Measurements from ENCODE around the gene CHAC1. TPM values are rescaled to one million over a fixed set of nuclear protein-coding genes. Genes with fewer than 3 reads are reported as not detected.

Gene CHAC1
- total and polyA plus RNA-seq, 2 of the 13 experiments (the other 11 are each of a cell fraction or from before 2014, with no cell fraction given) = 0.44 TPM; not detected in 1

DNA sequence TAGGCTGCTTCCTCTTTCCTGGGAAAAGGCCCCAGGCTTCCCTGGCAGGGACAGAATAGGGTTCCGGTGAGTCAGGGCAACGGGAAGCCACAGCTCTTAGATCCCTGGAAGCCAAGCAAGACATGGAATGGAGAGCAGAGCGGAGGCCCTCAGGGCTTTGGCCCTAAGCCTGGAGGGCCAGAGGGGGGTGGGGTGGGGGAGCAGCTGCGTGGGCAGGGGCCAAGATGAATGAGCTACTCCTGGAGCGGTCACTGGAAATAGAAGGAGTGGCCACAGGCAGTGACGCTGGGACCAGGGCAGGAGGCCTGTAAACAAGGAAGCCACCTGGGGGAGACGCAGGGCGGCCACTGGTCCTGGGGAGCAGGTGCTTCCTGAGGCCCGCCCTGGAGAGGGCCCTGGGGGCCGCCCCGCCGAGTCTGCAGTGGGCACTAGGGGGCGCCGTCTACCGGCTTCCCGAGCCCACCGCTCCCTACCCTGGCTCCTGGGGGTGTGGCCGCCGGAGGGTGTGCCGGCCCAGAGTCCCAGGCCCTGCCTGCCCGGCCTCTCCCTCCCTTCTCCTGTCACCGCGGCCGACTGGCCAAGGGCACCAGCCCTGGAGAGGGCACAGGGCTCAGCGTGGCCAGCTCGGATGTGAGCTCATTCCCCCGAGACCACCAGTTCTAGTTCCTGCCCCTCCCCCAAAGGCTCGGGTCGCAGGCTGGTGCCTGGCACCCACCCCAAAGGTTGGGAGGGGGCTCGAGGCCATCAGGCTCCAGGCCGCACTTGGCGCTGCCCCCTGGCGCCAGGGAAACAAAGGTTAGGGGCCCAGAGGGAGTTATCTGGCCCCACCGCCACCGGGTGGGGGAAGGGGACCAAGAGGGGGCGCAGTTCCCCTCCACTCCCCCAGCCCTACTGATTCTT lies 46.9 kb upstream of the CHAC1 start (continued):
- peak; percentile 58 for TF ChIP-seq AGO1 (IDR thresholded peaks at IDR 0.05; ENCODE audit: low read depth, low read length, poor library complexity, severe bottlenecking)
- TF ChIP-seq, protein P1, sequence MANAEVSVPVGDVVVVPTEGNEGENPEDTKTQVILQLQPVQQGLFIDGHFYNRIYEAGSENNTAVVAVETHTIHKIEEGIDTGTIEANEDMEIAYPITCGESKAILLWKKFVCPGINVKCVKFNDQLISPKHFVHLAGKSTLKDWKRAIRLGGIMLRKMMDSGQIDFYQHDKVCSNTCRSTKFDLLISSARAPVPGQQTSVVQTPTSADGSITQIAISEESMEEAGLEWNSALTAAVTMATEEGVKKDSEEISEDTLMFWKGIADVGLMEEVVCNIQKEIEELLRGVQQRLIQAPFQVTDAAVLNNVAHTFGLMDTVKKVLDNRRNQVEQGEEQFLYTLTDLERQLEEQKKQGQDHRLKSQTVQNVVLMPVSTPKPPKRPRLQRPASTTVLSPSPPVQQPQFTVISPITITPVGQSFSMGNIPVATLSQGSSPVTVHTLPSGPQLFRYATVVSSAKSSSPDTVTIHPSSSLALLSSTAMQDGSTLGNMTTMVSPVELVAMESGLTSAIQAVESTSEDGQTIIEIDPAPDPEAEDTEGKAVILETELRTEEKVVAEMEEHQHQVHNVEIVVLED (CRISPR knock-in tag; IDR thresholded peaks at IDR 0.05; ENCODE audit: borderline replicate concordance) = 0 out of 2 replicates have a peak, but pooled peaks have one; percentile 36
- TF ChIP-seq SNAI1 (CRISPR knock-in tag; IDR thresholded peaks at IDR 0.05; ENCODE audit: borderline replicate concordance) = 0 out of 2 replicates have a peak, but pooled peaks have one; percentile 42
- TF ChIP-seq KDM2A (CRISPR knock-in tag; IDR thresholded peaks at IDR 0.05; ENCODE audit: borderline replicate concordance, low read depth) = peak; percentile 93
- peak; percentile 63 for TF ChIP-seq SP5 (CRISPR knock-in tag; IDR thresholded peaks at IDR 0.05; ENCODE audit: borderline replicate concordance, low read depth)
- peak; percentile 40; the same call in 1 of the 2 replicates for TF ChIP-seq YEATS4 (CRISPR knock-in tag; IDR thresholded peaks at IDR 0.05; ENCODE audit: borderline replicate concordance)
- TF ChIP-seq, protein P2, sequence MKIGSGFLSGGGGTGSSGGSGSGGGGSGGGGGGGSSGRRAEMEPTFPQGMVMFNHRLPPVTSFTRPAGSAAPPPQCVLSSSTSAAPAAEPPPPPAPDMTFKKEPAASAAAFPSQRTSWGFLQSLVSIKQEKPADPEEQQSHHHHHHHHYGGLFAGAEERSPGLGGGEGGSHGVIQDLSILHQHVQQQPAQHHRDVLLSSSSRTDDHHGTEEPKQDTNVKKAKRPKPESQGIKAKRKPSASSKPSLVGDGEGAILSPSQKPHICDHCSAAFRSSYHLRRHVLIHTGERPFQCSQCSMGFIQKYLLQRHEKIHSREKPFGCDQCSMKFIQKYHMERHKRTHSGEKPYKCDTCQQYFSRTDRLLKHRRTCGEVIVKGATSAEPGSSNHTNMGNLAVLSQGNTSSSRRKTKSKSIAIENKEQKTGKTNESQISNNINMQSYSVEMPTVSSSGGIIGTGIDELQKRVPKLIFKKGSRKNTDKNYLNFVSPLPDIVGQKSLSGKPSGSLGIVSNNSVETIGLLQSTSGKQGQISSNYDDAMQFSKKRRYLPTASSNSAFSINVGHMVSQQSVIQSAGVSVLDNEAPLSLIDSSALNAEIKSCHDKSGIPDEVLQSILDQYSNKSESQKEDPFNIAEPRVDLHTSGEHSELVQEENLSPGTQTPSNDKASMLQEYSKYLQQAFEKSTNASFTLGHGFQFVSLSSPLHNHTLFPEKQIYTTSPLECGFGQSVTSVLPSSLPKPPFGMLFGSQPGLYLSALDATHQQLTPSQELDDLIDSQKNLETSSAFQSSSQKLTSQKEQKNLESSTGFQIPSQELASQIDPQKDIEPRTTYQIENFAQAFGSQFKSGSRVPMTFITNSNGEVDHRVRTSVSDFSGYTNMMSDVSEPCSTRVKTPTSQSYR (CRISPR knock-in tag; IDR thresholded peaks at IDR 0.05; ENCODE audit: borderline replicate concordance) = peak; percentile 55; the same call in 1 of the 2 replicates
- peak; percentile 21; the same call in 1 of the 2 replicates for TF ChIP-seq ISL2 (CRISPR knock-in tag; IDR thresholded peaks at IDR 0.05)
- TF ChIP-seq REPIN1 (CRISPR knock-in tag; IDR thresholded peaks at IDR 0.05; ENCODE audit: borderline replicate concordance, low read depth) = no peak; the same call in 1 of the 2 replicates
- peak; percentile 71; the same call in 1 of the 2 replicates for TF ChIP-seq SALL2 (CRISPR knock-in tag; IDR thresholded peaks at IDR 0.05)
- TF ChIP-seq, protein P3, sequence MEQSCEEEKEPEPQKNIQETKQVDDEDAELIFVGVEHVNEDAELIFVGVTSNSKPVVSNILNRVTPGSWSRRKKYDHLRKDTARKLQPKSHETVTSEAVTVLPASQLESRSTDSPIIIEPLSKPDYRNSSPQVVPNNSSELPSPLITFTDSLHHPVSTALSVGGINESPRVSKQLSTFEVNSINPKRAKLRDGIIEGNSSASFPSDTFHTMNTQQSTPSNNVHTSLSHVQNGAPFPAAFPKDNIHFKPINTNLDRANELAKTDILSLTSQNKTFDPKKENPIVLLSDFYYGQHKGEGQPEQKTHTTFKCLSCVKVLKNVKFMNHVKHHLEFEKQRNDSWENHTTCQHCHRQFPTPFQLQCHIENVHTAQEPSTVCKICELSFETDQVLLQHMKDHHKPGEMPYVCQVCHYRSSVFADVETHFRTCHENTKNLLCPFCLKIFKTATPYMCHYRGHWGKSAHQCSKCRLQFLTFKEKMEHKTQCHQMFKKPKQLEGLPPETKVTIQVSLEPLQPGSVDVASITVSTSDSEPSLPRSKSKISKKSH (CRISPR knock-in tag; IDR thresholded peaks at IDR 0.05; ENCODE audit: borderline replicate concordance) = peak; percentile 68; the same call in 1 of the 2 replicates
- TF ChIP-seq, protein P4, sequence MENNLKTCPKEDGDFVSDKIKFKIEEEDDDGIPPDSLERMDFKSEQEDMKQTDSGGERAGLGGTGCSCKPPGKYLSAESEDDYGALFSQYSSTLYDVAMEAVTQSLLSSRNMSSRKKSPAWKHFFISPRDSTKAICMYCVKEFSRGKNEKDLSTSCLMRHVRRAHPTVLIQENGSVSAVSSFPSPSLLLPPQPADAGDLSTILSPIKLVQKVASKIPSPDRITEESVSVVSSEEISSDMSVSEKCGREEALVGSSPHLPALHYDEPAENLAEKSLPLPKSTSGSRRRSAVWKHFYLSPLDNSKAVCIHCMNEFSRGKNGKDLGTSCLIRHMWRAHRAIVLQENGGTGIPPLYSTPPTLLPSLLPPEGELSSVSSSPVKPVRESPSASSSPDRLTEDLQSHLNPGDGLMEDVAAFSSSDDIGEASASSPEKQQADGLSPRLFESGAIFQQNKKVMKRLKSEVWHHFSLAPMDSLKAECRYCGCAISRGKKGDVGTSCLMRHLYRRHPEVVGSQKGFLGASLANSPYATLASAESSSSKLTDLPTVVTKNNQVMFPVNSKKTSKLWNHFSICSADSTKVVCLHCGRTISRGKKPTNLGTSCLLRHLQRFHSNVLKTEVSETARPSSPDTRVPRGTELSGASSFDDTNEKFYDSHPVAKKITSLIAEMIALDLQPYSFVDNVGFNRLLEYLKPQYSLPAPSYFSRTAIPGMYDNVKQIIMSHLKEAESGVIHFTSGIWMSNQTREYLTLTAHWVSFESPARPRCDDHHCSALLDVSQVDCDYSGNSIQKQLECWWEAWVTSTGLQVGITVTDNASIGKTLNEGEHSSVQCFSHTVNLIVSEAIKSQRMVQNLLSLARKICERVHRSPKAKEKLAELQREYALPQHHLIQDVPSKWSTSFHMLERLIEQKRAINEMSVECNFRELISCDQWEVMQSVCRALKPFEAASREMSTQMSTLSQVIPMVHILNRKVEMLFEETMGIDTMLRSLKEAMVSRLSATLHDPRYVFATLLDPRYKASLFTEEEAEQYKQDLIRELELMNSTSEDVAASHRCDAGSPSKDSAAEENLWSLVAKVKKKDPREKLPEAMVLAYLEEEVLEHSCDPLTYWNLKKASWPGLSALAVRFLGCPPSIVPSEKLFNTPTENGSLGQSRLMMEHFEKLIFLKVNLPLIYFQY (CRISPR knock-in tag; IDR thresholded peaks at IDR 0.05; ENCODE audit: borderline replicate concordance) = peak; percentile 55; the same call in 1 of the 2 replicates
- peak; percentile 28; the same call in 1 of the 2 replicates for TF ChIP-seq HNF4A (CRISPR knock-in tag; IDR thresholded peaks at IDR 0.05)
- TF ChIP-seq, protein P5, sequence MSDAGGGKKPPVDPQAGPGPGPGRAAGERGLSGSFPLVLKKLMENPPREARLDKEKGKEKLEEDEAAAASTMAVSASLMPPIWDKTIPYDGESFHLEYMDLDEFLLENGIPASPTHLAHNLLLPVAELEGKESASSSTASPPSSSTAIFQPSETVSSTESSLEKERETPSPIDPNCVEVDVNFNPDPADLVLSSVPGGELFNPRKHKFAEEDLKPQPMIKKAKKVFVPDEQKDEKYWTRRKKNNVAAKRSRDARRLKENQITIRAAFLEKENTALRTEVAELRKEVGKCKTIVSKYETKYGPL (CRISPR knock-in tag; IDR thresholded peaks at IDR 0.05) = no peak
